ENCODE measurements around the gene RPS6KA2. TPM values are rescaled to one million over a fixed set of nuclear protein-coding genes. Genes with fewer than 3 reads are reported as not detected.

RPS6KA2 gene
- total RNA-seq, 3 donors from 2014 or later: 8.6 to 21.3 (median 18.7) TPM

- DNase-seq (no peak), ATAC-seq (no peak)
- Histone ChIP-seq H3K36me3 (ENCODE audit: low read depth) (no peaks in the 10 kb centered on the region), H3K4me3 (no peak overlapping the region), H3K9me3 (no peaks in the 10 kb centered on the region), H3K4me1 (ENCODE audit: low read depth) (peaks cover 5% of the 10 kb centered on the region)
- TF ChIP-seq CTCF (IDR thresholded peaks at IDR 0.05): no peak
- intact Hi-C loops (cut with DNase I, micrococcal nuclease): no loop called here
Measured at GRCh38 chr6:166556336-166556735, 70.7 kb downstream of the RPS6KA2 start.

GRCh38 chr6:166555086-166555485, 72.0 kb downstream of the RPS6KA2 start:
- Histone ChIP-seq H3K4me3 (no peak overlapping the region), H3K9me3 (no peaks in the 10 kb centered on the region), H3K4me1 (ENCODE audit: low read depth) (peaks cover 5% of the 10 kb centered on the region), H3K36me3 (ENCODE audit: low read depth) (no peaks in the 10 kb centered on the region)
- no peak for TF ChIP-seq CTCF (IDR thresholded peaks at IDR 0.05)
- intact Hi-C loops (cut with DNase I, micrococcal nuclease): no loop called here
- no peak for DNase-seq
- no peak for ATAC-seq

- no peak for ATAC-seq
- no peaks in the 10 kb centered on the region for H3K36me3 ChIP-seq (ENCODE audit: low read depth)
- no peaks in the 10 kb centered on the region for H3K9me3 ChIP-seq
- peaks cover 5% of the 10 kb centered on the region for H3K4me1 ChIP-seq (ENCODE audit: low read depth)
- H3K4me3 ChIP-seq: no peak overlapping the region
- no peak for TF ChIP-seq CTCF (IDR thresholded peaks at IDR 0.05)
- DNase-seq: no peak
- intact Hi-C loops (cut with DNase I, micrococcal nuclease): no loop called here
Measured at GRCh38 chr6:166554316-166554715, 72.7 kb downstream of the RPS6KA2 start.

GRCh38 chr6:166553563-166554271, 73.3 kb downstream of the RPS6KA2 start:
- H3K9me3 ChIP-seq: no peaks in the 10 kb centered on the region
- no peaks in the 10 kb centered on the region for H3K36me3 ChIP-seq (ENCODE audit: low read depth)
- DNase-seq: peak in 1 of 3 donors; percentile 26
- H3K4me3 ChIP-seq: no peak overlapping the region
- ATAC-seq: peak; percentile 20
- H3K4me1 ChIP-seq (ENCODE audit: low read depth): peaks cover 5% of the 10 kb centered on the region
- no peak for TF ChIP-seq CTCF (IDR thresholded peaks at IDR 0.05)
- intact Hi-C loops (cut with DNase I, micrococcal nuclease): no loop called here

- Histone ChIP-seq H3K4me3 (no peak overlapping the region), H3K9me3 (no peaks in the 10 kb centered on the region), H3K4me1 (ENCODE audit: low read depth) (peaks cover 5% of the 10 kb centered on the region), H3K36me3 (ENCODE audit: low read depth) (no peaks in the 10 kb centered on the region)
- no peak for DNase-seq
- intact Hi-C loops (cut with DNase I, micrococcal nuclease): no loop called here
- no peak for TF ChIP-seq CTCF (IDR thresholded peaks at IDR 0.05)
- ATAC-seq: no peak
Measured at GRCh38 chr6:166552600-166552999, 74.5 kb downstream of the RPS6KA2 start.

Data from mucosa of descending colon (tissue), 3 donors.